ENCODE data around the gene HLF. TPM values are rescaled to one million over a fixed set of nuclear protein-coding genes. Genes with fewer than 3 reads are reported as not detected.

HLF gene
- polyA plus RNA-seq, 3 donors = not detected

DNA sequence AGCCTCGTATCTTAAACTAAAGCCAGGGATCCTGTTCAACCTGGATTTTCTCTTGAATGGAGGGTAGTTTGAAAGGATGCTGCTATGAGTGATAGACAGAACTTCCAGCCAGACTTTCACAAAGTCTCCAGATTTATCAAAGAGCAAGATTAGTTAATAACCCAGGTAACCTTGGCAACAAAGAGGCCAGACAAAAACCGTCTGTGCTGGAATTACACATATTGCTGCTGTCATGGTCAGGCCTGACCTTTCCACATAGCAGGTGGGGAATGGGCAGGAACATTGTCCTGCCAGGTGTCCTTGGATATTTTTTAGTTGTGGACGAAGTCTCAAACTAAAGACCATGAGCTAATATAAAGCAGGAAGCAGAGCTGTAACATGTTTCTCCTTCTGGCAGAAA is 52.5 kb downstream of the HLF start:
- no peak overlapping the region for H3K4me3 Mint-ChIP-seq

DNA sequence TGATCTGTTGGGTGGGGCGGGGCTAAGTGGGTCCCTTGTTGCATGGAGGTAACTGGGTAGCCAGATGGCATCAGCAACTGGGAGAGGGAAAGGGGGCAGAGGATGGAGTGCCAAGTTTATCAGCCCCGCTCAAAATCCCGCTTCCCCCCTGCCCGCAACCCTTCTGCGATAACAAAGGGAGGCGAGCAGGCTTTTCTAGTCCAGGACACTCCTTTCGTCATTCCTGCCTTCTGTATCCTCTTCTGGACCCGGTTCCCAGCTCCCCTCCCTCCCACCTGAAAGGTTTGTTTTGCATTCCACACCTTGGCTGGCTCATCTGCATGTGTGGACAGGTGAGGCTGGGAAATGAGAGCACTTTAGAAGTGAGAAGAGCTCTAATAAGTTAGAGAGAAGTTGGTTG is 53.3 kb downstream of the HLF start:
- Histone ChIP-seq H3K4me1 (ENCODE audit: control insufficient read depth in 1 of 2, insufficient read depth in 2 of 2, low read length in 2 of 2) (no peaks in the 10 kb centered on the region), H2AFZ (ENCODE audit: insufficient read depth, low read depth, low read length, poor library complexity, severe bottlenecking) (no peak overlapping the region), H3K36me3 (replicated peaks in 1 of 2; ENCODE audit: control insufficient read depth in 1 of 2, insufficient read depth in 2 of 2, low read length in 2 of 2) (no peaks in the 10 kb centered on the region), H3K9me3 (replicated peaks in 1 of 2; ENCODE audit: control insufficient read depth in 1 of 2, insufficient read depth in 1 of 2, low read length in 2 of 2) (no peaks in the 10 kb centered on the region), H3K27ac (ENCODE audit: low read depth in 1 of 2, low read length in 2 of 2) (no peak overlapping the region), H3K9ac (ENCODE audit: insufficient read depth, low read length, poor library complexity, severe bottlenecking) (no peak overlapping the region), H3K79me2 (ENCODE audit: insufficient read depth, low read length) (no peaks in the 10 kb centered on the region), H4K20me1 (ENCODE audit: insufficient read depth, low read length) (no peaks in the 10 kb centered on the region), H3K4me3 (replicated peaks in 1 of 3; ENCODE audit: low read depth in 2 of 3, low read length in 3 of 3) (no peak overlapping the region), H3K4me2 (replicated peaks; ENCODE audit: extremely low read depth, low read length, poor library complexity, severe bottlenecking) (no peak overlapping the region), H3K27me3 (ENCODE audit: control insufficient read depth in 2 of 2, insufficient read depth in 2 of 2, low read length in 2 of 2) (no peaks in the 10 kb centered on the region)
- Mint-ChIP-seq H3K27me3 (ENCODE audit: low read depth in 3 of 3) (peaks cover 0 to 2% (median 0%) of the 10 kb centered on the region in 3 donors), H3K36me3 (no peaks in the 10 kb centered on the region), H3K27ac (no peak overlapping the region), H3K4me1 (no peaks in the 10 kb centered on the region), H3K4me3 (no peak overlapping the region), H3K9me3 (peaks cover 0 to 4% (median 0%) of the 10 kb centered on the region in 7 donors)
- TF ChIP-seq, protein P1, sequence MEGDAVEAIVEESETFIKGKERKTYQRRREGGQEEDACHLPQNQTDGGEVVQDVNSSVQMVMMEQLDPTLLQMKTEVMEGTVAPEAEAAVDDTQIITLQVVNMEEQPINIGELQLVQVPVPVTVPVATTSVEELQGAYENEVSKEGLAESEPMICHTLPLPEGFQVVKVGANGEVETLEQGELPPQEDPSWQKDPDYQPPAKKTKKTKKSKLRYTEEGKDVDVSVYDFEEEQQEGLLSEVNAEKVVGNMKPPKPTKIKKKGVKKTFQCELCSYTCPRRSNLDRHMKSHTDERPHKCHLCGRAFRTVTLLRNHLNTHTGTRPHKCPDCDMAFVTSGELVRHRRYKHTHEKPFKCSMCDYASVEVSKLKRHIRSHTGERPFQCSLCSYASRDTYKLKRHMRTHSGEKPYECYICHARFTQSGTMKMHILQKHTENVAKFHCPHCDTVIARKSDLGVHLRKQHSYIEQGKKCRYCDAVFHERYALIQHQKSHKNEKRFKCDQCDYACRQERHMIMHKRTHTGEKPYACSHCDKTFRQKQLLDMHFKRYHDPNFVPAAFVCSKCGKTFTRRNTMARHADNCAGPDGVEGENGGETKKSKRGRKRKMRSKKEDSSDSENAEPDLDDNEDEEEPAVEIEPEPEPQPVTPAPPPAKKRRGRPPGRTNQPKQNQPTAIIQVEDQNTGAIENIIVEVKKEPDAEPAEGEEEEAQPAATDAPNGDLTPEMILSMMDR (IDR thresholded peaks at IDR 0.05) = no peak
- 100% methylated on average over 2 of the region's 8 CpGs for WGBS (ENCODE audit: insufficient coverage)
- DNase-seq = no peak
- intact Hi-C loops (cut with micrococcal nuclease) = no loop called here

More for the DNA sequence above, 52.5 kb downstream of the HLF start:
- H3K36me3 ChIP-seq (replicated peaks in 1 of 2; ENCODE audit: control insufficient read depth in 1 of 2, insufficient read depth in 2 of 2, low read length in 2 of 2) = no peaks in the 10 kb centered on the region
- Mint-ChIP-seq H3K9me3 (peaks cover 0 to 4% (median 0%) of the 10 kb centered on the region in 7 donors), H3K4me1 (no peaks in the 10 kb centered on the region), H3K27me3 (ENCODE audit: low read depth in 3 of 3) (peaks cover 0 to 2% (median 0%) of the 10 kb centered on the region in 3 donors), H3K36me3 (no peaks in the 10 kb centered on the region), H3K27ac (no peak overlapping the region)
- H3K9me3 ChIP-seq (replicated peaks in 1 of 2; ENCODE audit: control insufficient read depth in 1 of 2, insufficient read depth in 1 of 2, low read length in 2 of 2) = no peaks in the 10 kb centered on the region
- TF ChIP-seq, protein P1 (IDR thresholded peaks at IDR 0.05) = no peak
- H2AFZ ChIP-seq (ENCODE audit: insufficient read depth, low read depth, low read length, poor library complexity, severe bottlenecking) = no peak overlapping the region
- no peak overlapping the region for H3K4me3 ChIP-seq (replicated peaks in 1 of 3; ENCODE audit: low read depth in 2 of 3, low read length in 3 of 3)
- H3K4me1 ChIP-seq (ENCODE audit: control insufficient read depth in 1 of 2, insufficient read depth in 2 of 2, low read length in 2 of 2) = no peaks in the 10 kb centered on the region
- no peaks in the 10 kb centered on the region for H4K20me1 ChIP-seq (ENCODE audit: insufficient read depth, low read length)
- intact Hi-C loops (cut with micrococcal nuclease) = no loop called here
- no peak overlapping the region for H3K4me2 ChIP-seq (replicated peaks; ENCODE audit: extremely low read depth, low read length, poor library complexity, severe bottlenecking)
- H3K79me2 ChIP-seq (ENCODE audit: insufficient read depth, low read length) = no peaks in the 10 kb centered on the region
- no peak overlapping the region for H3K9ac ChIP-seq (ENCODE audit: insufficient read depth, low read length, poor library complexity, severe bottlenecking)
- no peak overlapping the region for H3K27ac ChIP-seq (ENCODE audit: low read depth in 1 of 2, low read length in 2 of 2)
- no peaks in the 10 kb centered on the region for H3K27me3 ChIP-seq (ENCODE audit: control insufficient read depth in 2 of 2, insufficient read depth in 2 of 2, low read length in 2 of 2)
- WGBS (ENCODE audit: insufficient coverage) = 100% methylated on average over 2 of the region's 3 CpGs
- DNase-seq = no peak

All from CD14-positive monocyte (primary cell).